Measurements from ENCODE around the gene ZDHHC14. TPM values are rescaled to one million over a fixed set of nuclear protein-coding genes. Genes with fewer than 3 reads are reported as not detected.

Gene ZDHHC14
- total and polyA plus RNA-seq, 2 of the 8 experiments (the other 6 are each of a cell fraction or from before 2014, with no cell fraction given) = 2.9 to 5.3 TPM

GRCh38 chr6:157648561-157648960, 267.6 kb downstream of the ZDHHC14 start:
- FAIRE-seq (no peak), DNase-seq (ENCODE audit: low read depth in 1 of 2, low spot score in 2 of 2) (no peak)
- Histone ChIP-seq H3K4me2 (ENCODE audit: insufficient read depth in 1 of 2, low read depth in 2 of 2, low read length in 2 of 2) (no peak overlapping the region), H2BK20ac (ENCODE audit: low read length) (peak overlapping the region; percentile 82; the same call in 1 of the 2 replicates), H2AFZ (ENCODE audit: low read length) (no peak overlapping the region), H3K18ac (ENCODE audit: extremely low read depth, low read length) (peak overlapping the region; percentile 48), H3K9me3 (ENCODE audit: insufficient read depth in 2 of 2, low read depth in 1 of 2, low read length in 1 of 2) (no peaks in the 10 kb centered on the region), H2AK5ac (ENCODE audit: low read depth, low read length) (no peak overlapping the region), H3K56ac (replicated peaks; ENCODE audit: insufficient read length, low read depth, low read length) (no peak overlapping the region), H2BK12ac (ENCODE audit: low read depth, low read length) (0 out of 2 replicates have a peak overlapping the region, but pooled peaks have one; percentile 33), H2BK5ac (ENCODE audit: low read depth, low read length) (peak overlapping the region; percentile 90; the same call in 1 of the 2 replicates), H2BK15ac (ENCODE audit: low read length) (no peak overlapping the region), H3K4me3 (ENCODE audit: extremely low read depth in 1 of 4, insufficient read depth in 2 of 4, low read depth in 3 of 4, low read length in 4 of 4) (no peak overlapping the region), H3K36me3 (ENCODE audit: control insufficient read depth in 2 of 4, insufficient read depth in 4 of 4, low read length in 3 of 4) (no peaks in the 10 kb centered on the region), H3K4me1 (replicated peaks in 1 of 4; ENCODE audit: control insufficient read depth in 3 of 4, insufficient read depth in 4 of 4, low read length in 3 of 4) (no peaks in the 10 kb centered on the region; a peak in 2 of 7 replicates), H3K23me2 (ENCODE audit: low read depth, low read length) (no peaks in the 10 kb centered on the region), H3K27ac (ENCODE audit: low read depth, low read length) (no peak overlapping the region), H3K4ac (replicated peaks; ENCODE audit: insufficient read length, low read depth, low read length) (peak overlapping the region; percentile 25), H2BK120ac (replicated peaks; ENCODE audit: low read depth, low read length) (peak overlapping the region; percentile 73), H4K8ac (ENCODE audit: extremely low read depth, insufficient read depth, low read length) (no peak overlapping the region), H3K9ac (replicated peaks in 1 of 4; ENCODE audit: extremely low read depth in 1 of 4, low read depth in 3 of 4, low read length in 3 of 4) (no peak overlapping the region), H3K27me3 (replicated peaks in 1 of 4; ENCODE audit: control insufficient read depth in 3 of 4, extremely low read depth in 1 of 4, insufficient read depth in 3 of 4, low read length in 3 of 4) (no peaks in the 10 kb centered on the region), H3K79me2 (ENCODE audit: control insufficient read depth in 1 of 2, insufficient read depth in 2 of 2, low read length in 2 of 2) (no peaks in the 10 kb centered on the region), H4K20me1 (replicated peaks in 1 of 2; ENCODE audit: control insufficient read depth in 1 of 2, insufficient read depth in 2 of 2, low read length in 2 of 2) (no peaks in the 10 kb centered on the region), H3K14ac (ENCODE audit: insufficient read length) (no peak overlapping the region), H3K23ac (ENCODE audit: insufficient read length) (no peak overlapping the region), H4K91ac (replicated peaks; ENCODE audit: insufficient read length, low read length) (peak overlapping the region; percentile 58), H3K79me1 (ENCODE audit: low read depth, low read length) (no peaks in the 10 kb centered on the region), H4K5ac (ENCODE audit: insufficient read length, low read depth, low read length) (no peak overlapping the region)
- CTCF ChIA-PET (ENCODE audit: partially characterized antibody) = interaction anchor here (0.8 to 1.9 kb wide), 7 partner anchors 18 to 334 kb away, joined by 3 to 5 read pairs (median 4); no protein-coding TSS in a partner anchor
- TF ChIP-seq MAFK (IDR thresholded peaks at IDR 0.05; ENCODE audit: low read depth, low read length) (no peak), ATF2 (IDR thresholded peaks at IDR 0.05; ENCODE audit: low read length) (no peak), SP1 (IDR thresholded peaks at IDR 0.05; ENCODE audit: low read depth, low read length) (no peak), POU5F1 (IDR thresholded peaks at IDR 0.05; ENCODE audit: low read depth, low read length) (no peak)
- POLR2A ChIA-PET (ENCODE audit: partially characterized antibody) = no interaction called here
- WGBS, 2 experiments (ENCODE audit: extremely low coverage in 1 of 2, insufficient coverage in 1 of 2, insufficient read length in 1 of 2, insufficient replicate concordance in 2 of 2, low coverage in 1 of 2, low lambda C conversion rate in 2 of 2, missing lambda C conversion rate in 1 of 2) = 80% methylated on average over 5 of the region's 5 CpGs; no CpG with 5 or more reads in 1 of the 2 experiments
